NCI-H2107 (cell line): ENCODE results near the gene ATAD3B.
"Not testable (repeated sequence)": the region's sequence is repeated elsewhere in the genome, so short reads cannot be mapped to it uniquely, and the experiment has no call there.

Experiments used
- DNase-seq: peaks from one replicate; lab custom pipeline; 2025; lab: John Stamatoyannopoulos, UW

The ATAD3B gene

GRCh38 chr1:1513675-1514074 is 42.1 kb downstream of the ATAD3B start:
- DNase-seq = not testable (repeated sequence)

- DNase-seq = not testable (repeated sequence)
These were observed 42.8 kb downstream of the ATAD3B start for GRCh38 chr1:1514376-1514775.

- not testable (repeated sequence) for DNase-seq
These were observed 45.4 kb downstream of the ATAD3B start for GRCh38 chr1:1516923-1517322.

- no peak for DNase-seq
These were observed 46.5 kb downstream of the ATAD3B start for GRCh38 chr1:1517973-1518620.

DNA sequence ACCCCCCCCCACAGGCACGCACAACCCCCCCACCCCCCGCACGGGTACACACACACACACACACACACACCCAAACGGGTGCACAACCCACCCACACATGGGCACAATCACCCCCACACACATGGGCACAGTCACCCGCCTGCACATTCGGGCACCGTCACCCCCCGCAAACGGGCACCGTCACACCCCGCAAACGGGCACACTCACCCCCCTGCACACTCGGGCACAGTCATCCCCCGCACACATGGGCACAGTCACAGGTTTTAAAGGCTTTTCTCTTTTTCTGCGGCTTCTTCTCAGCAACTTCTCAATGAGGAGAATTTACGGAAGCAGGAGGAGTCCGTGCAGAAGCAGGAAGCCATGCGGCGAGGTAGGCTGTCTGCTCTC is 47.0 kb downstream of the ATAD3B start:
- DNase-seq = not testable (repeated sequence)

DNA sequence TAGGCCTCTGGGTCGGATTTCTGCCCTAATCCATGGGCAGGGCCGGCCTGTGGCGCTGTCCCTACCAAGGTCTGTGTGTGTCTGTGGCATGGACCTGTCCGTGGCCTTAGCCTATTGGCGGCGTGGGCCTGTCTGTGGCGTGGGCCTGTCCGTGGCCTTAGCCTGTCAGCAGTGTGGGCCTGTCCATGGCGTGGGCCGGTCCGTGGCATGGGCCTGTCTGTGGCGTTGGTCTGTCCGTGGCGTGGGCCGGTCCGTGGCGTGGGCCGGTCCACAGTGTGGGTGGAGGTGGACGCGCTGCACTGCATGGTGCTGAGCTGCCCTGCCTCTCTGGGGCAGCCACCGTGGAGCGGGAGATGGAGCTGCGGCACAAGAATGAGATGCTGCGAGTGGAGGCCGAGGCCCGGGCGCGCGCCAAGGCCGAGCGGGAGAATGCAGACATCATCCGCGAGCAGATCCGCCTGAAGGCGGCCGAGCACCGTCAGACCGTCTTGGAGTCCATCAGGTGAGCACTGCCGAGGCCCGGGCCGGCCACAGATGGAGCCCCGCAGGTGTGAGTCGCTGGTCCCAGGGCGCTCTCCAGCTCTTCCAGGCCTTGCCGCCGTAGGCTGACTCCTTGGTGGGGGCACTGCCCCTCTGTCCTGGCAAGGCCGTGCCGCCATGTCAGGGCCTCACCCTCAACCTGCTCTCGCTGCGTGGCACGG is 48.4 kb downstream of the ATAD3B start:
- not testable (repeated sequence) for DNase-seq

- no peak for DNase-seq
These were observed 49.8 kb downstream of the ATAD3B start for GRCh38 chr1:1521331-1521730.

GRCh38 chr1:1522536-1522935 is 51.0 kb downstream of the ATAD3B start:
- not testable (repeated sequence) for DNase-seq

- not testable (repeated sequence) for DNase-seq
These were observed 51.7 kb downstream of the ATAD3B start for GRCh38 chr1:1523226-1523625.

- DNase-seq = not testable (repeated sequence)
These were observed 52.1 kb downstream of the ATAD3B start for GRCh38 chr1:1523651-1524050.

DNA sequence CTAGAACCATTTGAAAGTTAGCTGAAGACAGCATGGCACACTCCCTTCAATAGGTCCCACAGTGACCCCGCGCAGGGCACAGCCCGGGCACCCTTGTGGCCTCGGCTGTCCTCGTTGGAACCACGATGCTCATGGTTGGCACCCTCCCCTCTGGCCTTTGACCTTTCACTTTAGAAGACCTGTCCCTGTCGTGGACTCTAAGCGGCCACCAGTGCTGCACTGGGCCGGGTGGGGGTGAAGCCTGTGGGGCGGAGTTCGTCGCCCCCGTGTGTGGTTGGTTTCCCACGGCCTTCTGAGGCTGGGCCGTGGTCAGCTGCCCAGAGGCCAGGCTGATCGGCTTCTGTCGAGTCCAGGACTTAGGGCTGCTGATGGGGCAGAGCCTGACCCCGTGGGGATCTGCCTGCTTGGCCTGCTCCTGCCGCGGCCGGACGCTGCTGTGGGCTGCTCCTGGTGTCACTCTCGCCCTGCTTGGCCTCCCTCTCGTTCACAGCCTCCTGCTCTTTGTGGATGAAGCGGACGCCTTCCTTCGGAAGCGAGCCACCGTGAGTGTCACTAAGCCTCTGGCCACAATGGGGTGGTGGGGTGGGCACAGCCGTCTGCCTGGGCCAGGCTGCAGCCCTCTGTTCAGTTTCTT is 53.3 kb downstream of the ATAD3B start:
- not testable (repeated sequence) for DNase-seq

- not testable (repeated sequence) for DNase-seq
These were observed 54.9 kb downstream of the ATAD3B start for GRCh38 chr1:1526476-1526875.

GRCh38 chr1:1527092-1527816 is 55.7 kb downstream of the ATAD3B start:
- DNase-seq = no peak

GRCh38 chr1:1528301-1529267 is 57.0 kb downstream of the ATAD3B start:
- DNase-seq = no peak

- DNase-seq = no peak
These were observed 57.8 kb downstream of the ATAD3B start for GRCh38 chr1:1529321-1529720.

DNA sequence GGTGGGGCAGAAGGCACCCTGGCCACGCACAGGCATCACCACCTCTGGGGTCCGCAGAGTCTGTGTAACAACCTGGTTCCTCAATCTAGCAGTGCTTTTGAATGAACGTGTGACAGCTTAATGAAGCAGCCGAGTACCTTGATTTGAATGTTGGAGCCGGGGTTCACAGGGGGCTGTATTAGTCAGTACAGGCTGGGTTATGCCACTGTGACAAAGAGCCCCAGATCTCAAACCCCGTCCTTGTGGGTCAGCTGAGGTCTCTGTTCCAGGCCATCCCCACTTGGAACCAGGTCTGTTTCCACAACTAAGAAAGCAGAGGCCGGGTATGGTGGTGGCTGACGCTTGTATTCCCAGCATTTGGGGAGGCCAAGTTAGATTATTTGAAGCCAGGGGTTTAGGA is 58.4 kb downstream of the ATAD3B start:
- DNase-seq = no peak

- no peak for DNase-seq
These were observed 60.4 kb downstream of the ATAD3B start for GRCh38 chr1:1531947-1532346.

GRCh38 chr1:1533176-1533893 is 61.8 kb downstream of the ATAD3B start:
- not testable (repeated sequence) for DNase-seq

DNA sequence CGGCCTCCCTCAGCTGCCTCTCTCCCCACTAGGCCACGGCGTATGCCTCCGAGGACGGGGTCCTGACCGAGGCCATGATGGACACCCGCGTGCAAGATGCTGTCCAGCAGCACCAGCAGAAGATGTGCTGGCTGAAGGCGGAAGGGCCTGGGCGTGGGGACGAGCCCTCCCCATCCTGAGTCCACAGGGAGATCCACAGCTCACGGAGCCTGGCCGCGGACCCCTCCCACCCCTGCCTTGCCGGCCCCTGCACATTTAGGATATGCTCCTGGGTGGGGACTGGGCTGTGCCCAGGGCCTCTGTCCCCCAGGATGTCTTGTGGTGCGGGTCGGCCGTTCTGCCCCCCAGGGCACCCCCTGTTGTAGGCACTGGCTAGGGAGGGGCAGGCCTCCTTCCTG is 62.3 kb downstream of the ATAD3B start:
- DNase-seq = not testable (repeated sequence)

DNA sequence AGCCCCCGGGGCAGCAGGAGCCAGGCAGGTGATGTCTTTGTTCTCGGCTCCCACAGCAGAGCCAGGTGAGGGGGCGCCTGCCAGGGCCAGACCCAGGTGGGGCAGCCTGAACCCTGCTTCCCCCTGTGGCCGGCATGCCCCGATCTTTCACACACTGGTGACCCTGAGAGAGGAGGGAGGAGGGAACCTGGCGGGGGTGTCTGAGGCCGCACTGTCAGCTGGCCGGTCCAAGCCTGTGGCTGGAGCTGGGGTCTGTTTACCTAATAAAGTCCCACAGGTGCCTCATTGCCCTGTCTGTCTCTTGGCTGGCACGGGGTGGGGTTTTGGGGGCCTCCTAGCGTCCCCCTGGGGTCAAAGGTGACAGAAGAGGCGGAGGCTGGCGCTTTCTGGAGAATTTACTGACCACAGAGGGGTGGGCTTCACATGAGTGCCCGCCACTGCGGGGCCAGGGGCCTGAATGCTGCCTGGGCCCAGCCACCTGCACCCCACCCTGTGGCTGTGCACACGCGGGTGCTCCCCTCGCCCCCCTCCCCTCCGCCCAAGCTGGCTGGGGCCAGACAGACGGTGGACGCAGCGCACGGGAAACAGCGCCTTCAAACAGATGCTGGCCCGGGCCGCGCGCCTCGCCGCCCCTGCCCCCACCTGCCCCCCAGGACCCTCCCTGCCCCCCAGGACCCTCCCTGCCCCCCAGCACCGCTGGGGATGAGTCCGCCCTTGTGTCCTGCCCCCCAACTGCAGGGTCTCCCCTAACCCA is 63.0 kb downstream of the ATAD3B start:
- DNase-seq = no peak
